Activated CD4-positive, alpha-beta T cell treated with anti-CD3 and anti-CD28 coated beads, Interleukin-2, amount 10 ng/mL, durations not matched to agents 7 days and 5 days (primary cell): ENCODE results near the gene HP. TPM values are rescaled to one million over a fixed set of nuclear protein-coding genes. Genes with fewer than 3 reads are reported as not detected.
A peak's percentile ranks its signal among the peaks of the same experiment; 100 is the strongest.
"Not testable (repeated sequence)": the region's sequence is repeated elsewhere in the genome, so short reads cannot be mapped to it uniquely, and the experiment has no call there.

ENCODE experiments used
- CTCF ChIA-PET: fragments of 350-600 bp; sonication (Branson Sonifier 250); formaldehyde crosslinking; loops from one replicate; lab custom pipeline; 2021; ENCODE audit warnings: antibody characterized with exemption; lab: Charles Lee
- POLR2A ChIA-PET: fragments of 350-600 bp; sonication (Branson Sonifier 250); formaldehyde crosslinking; loops from one replicate; lab custom pipeline; 2021; ENCODE audit warnings: antibody characterized with exemption; lab: Charles Lee
- DNase-seq: peaks from one replicate; pipeline ENCODE4 v3.0.0-alpha.2; 2020
- H3K27ac Mint-ChIP-seq: one replicate; pipeline ENCODE4 v1.8.0; 2021; ENCODE audit warnings: mild to moderate bottlenecking, moderate library complexity, mixed read lengths
- H3K27me3 Mint-ChIP-seq: one replicate; pipeline ENCODE4 v1.8.0; 2021; ENCODE audit warnings: mixed read lengths
- H3K36me3 Mint-ChIP-seq: one replicate; pipeline ENCODE4 v1.8.0; 2021; ENCODE audit warnings: low read depth, mixed read lengths
- H3K4me1 Mint-ChIP-seq: one replicate; pipeline ENCODE4 v1.8.0; 2021; ENCODE audit warnings: mixed read lengths
- H3K4me3 Mint-ChIP-seq: one replicate; pipeline ENCODE4 v1.8.0; 2021; ENCODE audit warnings: mild to moderate bottlenecking, moderate library complexity, mixed read lengths
- H3K9me3 Mint-ChIP-seq: one replicate; pipeline ENCODE4 v1.8.0; 2021; ENCODE audit warnings: mixed read lengths
- total RNA-seq, 2 experiments: library from RNA; stranded (reverse); gene quantifications; one replicate each; pipeline ENCODE4 v1.2.3, GENCODE V29; 2021

HP gene
- total RNA-seq, 2 experiments from 2014 or later = not detected

- H3K4me1 Mint-ChIP-seq, CTCF ChIA-PET, POLR2A ChIA-PET, H3K4me3 Mint-ChIP-seq, H3K27ac Mint-ChIP-seq, DNase-seq, H3K36me3 Mint-ChIP-seq, H3K9me3 Mint-ChIP-seq, H3K27me3 Mint-ChIP-seq: not testable (repeated sequence)
These were observed 22.8 kb downstream of the HP start for GRCh38 chr16:72076991-72077706.

DNA sequence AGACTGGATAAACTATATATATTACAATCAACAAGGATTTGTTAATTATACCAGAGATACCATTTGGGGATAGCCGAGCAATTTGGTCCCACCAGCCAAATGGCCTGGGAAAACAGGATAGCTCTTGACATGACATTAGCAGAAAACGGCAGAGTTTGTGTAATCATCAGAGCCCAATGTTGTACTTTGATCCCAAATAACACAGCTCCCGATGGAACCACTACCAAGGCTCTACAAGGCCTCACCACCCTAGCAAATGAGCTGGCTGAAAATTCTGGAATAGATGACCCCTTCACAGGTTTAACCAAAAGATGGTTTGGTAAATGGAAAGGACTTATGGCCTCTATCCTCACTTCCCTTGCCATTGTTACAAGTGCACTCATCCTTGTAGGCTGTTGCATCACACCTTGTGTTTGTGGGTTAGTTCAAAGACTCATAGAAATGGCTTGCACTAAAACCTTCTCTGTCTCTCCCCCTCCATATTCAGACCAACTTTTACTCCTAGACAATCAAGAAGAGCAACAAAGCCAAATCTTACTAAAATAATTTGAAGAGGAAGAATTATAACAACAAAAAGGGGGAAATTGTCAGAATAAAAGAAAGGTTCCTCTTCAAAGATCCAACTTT lies 29.6 kb downstream of the HP start:
- H3K36me3 Mint-ChIP-seq = peaks cover 35% of the 10 kb centered on the region
- no peak for DNase-seq
- H3K4me3 Mint-ChIP-seq = no peak overlapping the region
- peaks cover 9% of the 10 kb centered on the region for H3K9me3 Mint-ChIP-seq
- no peak overlapping the region for H3K27ac Mint-ChIP-seq
- no peaks in the 10 kb centered on the region for H3K4me1 Mint-ChIP-seq
- no peaks in the 10 kb centered on the region for H3K27me3 Mint-ChIP-seq
- POLR2A ChIA-PET = no interaction called here
- CTCF ChIA-PET = interaction anchor here (0.9 to 1.3 kb wide), 2 partner anchors 8 to 14 kb away, joined by 3 read pairs; no protein-coding TSS in a partner anchor

DNA sequence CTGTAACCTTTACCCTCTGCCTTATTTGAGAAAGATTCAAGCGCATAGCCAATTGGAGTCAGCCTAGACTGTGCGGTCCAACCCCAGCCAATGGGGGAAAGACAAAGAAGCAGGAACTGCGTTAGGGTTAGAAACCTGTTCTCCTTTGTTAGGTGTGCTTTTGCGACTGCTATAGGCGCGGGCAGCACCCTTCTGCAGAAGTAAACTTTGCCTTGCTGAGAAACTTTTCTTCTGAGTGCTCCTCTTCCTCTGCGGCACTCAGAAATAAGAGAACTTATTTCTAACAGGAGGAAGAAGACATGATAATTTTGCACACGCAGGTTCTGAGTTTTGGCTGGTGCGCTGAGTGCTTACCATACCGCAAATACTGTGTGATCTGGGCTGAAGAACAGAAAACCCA lies 30.1 kb downstream of the HP start:
- H3K27ac Mint-ChIP-seq = no peak overlapping the region
- ChIA-PET CTCF (interaction anchor here (0.6 to 1.3 kb wide), 2 partner anchors 8 to 9 kb away, joined by 3 read pairs; no protein-coding TSS in a partner anchor), POLR2A (interaction anchor here (0.6 kb wide), 1 partner anchor 14 kb away, joined by 7 read pairs; no protein-coding TSS in a partner anchor)
- H3K4me1 Mint-ChIP-seq = no peaks in the 10 kb centered on the region
- peaks cover 9% of the 10 kb centered on the region for H3K9me3 Mint-ChIP-seq
- no peaks in the 10 kb centered on the region for H3K27me3 Mint-ChIP-seq
- H3K4me3 Mint-ChIP-seq = no peak overlapping the region
- H3K36me3 Mint-ChIP-seq = peaks cover 40% of the 10 kb centered on the region
- no peak for DNase-seq

DNA sequence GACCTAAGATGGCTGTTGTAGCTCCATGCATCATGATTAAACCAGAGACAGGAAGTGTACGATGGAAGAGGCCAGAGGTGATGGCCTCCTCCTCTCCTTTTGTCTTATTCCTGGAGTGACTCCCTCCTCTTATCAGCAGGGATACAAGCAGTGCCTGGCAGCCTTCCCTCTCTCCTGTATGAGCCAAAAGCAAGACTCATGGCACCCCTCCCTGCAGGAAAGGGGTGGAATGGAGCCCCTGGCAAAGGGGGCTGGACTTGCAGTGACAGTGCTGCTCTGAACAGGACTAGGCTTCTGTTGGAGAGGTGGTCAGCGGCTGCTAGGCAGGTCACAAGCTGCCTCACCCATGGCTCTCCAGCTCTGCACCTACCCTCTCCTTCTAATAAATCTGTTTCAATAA lies 30.7 kb downstream of the HP start:
- Mint-ChIP-seq H3K27ac (no peak overlapping the region), H3K4me3 (no peak overlapping the region), H3K9me3 (peaks cover 9% of the 10 kb centered on the region), H3K36me3 (peaks cover 43% of the 10 kb centered on the region), H3K27me3 (no peaks in the 10 kb centered on the region), H3K4me1 (no peaks in the 10 kb centered on the region)
- CTCF ChIA-PET = interaction anchor here (0.6 to 2.0 kb wide), 2 partner anchors 10 kb away, joined by 3 to 4 read pairs; no protein-coding TSS in a partner anchor
- POLR2A ChIA-PET = no interaction called here
- DNase-seq = no peak

DNA sequence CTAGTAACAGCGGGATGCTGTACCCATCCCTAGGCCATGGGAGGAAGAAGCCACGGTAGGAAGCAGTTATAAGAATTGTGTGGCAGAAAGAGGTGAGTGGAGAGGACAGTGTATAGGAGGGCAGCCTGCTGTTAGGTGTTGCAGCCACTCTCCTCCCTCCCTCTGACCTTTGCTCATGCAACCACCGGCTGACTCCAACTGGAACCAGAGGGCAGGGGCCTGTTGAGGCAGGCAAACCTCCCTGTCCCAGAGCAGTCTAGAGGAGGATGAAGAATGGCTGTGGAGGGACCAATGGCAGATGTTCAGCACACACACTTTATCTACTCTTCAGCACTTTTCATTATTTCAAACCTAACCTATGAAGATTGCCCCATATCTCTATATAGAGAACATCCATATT lies 36.9 kb downstream of the HP start:
- no peak overlapping the region for H3K27ac Mint-ChIP-seq
- H3K36me3 Mint-ChIP-seq = peaks cover 30% of the 10 kb centered on the region
- H3K27me3 Mint-ChIP-seq = no peaks in the 10 kb centered on the region
- no peaks in the 10 kb centered on the region for H3K9me3 Mint-ChIP-seq
- ChIA-PET CTCF (no interaction called here), POLR2A (no interaction called here)
- DNase-seq = no peak
- peak overlapping the region; percentile 9 for H3K4me3 Mint-ChIP-seq
- peaks cover 35% of the 10 kb centered on the region for H3K4me1 Mint-ChIP-seq

GRCh38 chr16:72092832-72093447 lies 38.6 kb downstream of the HP start:
- Mint-ChIP-seq H3K4me1 (peaks cover 39% of the 10 kb centered on the region), H3K27ac (peak overlapping the region; percentile 98)

GRCh38 chr16:72093448-72094265 lies 39.4 kb downstream of the HP start, which contains the start of the genes DHX38 and TXNL4B:
Gene DHX38, plus strand, starts transcription at chr16:72093847. Its CDS starts 2,311 bp downstream, at chr16:72096158.
Gene TXNL4B, minus strand, starts transcription at chr16:72093620. Its CDS starts 2,871 bp downstream, at chr16:72090749.
- H3K4me1 Mint-ChIP-seq = peaks cover 39% of the 10 kb centered on the region
- H3K4me3 Mint-ChIP-seq = peak within 1 kb of the TSS; percentile 97
- H3K27me3 Mint-ChIP-seq = no peaks in the 10 kb centered on the region
- peak within 1 kb of the TSS; percentile 98 for H3K27ac Mint-ChIP-seq
- no peaks in the 10 kb centered on the region for H3K9me3 Mint-ChIP-seq
- DNase-seq = peak; percentile 96
- peaks cover 35% of the 10 kb centered on the region for H3K36me3 Mint-ChIP-seq
- CTCF ChIA-PET = interaction anchor here (0.8 to 1.7 kb wide), 3 partner anchors 11 to 529 kb away, joined by 3 to 4 read pairs (median 3); no protein-coding TSS in a partner anchor
- POLR2A ChIA-PET = no interaction called here

More at GRCh38 chr16:72092832-72093447, 38.6 kb downstream of the HP start:
- H3K4me3 Mint-ChIP-seq = peak overlapping the region; percentile 97
- no peaks in the 10 kb centered on the region for H3K9me3 Mint-ChIP-seq
- H3K27me3 Mint-ChIP-seq = no peaks in the 10 kb centered on the region
- POLR2A ChIA-PET = no interaction called here
- no peak for DNase-seq
- H3K36me3 Mint-ChIP-seq = peaks cover 36% of the 10 kb centered on the region
- CTCF ChIA-PET = interaction anchor here (0.6 to 1.7 kb wide), 5 partner anchors 9 to 528 kb away, joined by 3 to 4 read pairs (median 3); no protein-coding TSS in a partner anchor

GRCh38 chr16:72094266-72094610 lies 39.9 kb downstream of the HP start:
- Mint-ChIP-seq H3K4me1 (peaks cover 39% of the 10 kb centered on the region), H3K4me3 (peak overlapping the region; percentile 97), H3K9me3 (no peaks in the 10 kb centered on the region), H3K27me3 (no peaks in the 10 kb centered on the region), H3K36me3 (peaks cover 35% of the 10 kb centered on the region), H3K27ac (peak overlapping the region; percentile 98)
- POLR2A ChIA-PET = no interaction called here
- CTCF ChIA-PET = interaction anchor here (1.2 to 1.4 kb wide), 2 partner anchors 23 to 31 kb away, joined by 3 to 4 read pairs; no protein-coding TSS in a partner anchor
- DNase-seq = no peak

DNA sequence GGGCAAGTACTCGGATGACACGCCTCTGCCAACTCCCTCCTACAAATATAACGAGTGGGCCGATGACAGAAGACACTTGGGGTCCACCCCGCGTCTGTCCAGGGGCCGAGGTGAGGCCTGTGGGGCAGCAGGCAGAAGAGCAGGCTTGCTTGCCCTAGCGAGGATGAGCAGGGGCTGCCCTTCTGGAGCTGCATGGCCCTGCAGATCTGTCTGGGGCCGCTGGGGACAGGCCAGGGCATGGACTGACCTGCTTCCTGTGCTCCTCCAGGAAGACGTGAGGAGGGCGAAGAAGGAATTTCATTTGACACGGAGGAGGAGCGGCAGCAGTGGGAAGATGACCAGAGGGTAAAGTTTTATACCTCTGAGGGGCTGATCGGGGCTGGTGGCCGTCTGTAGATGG lies 44.6 kb downstream of the HP start:
- ChIA-PET CTCF (no interaction called here), POLR2A (interaction anchor here (0.7 kb wide), 1 partner anchor 14 kb away, joined by 7 read pairs; no protein-coding TSS in a partner anchor)
- H3K27me3 Mint-ChIP-seq = no peaks in the 10 kb centered on the region
- no peak for DNase-seq
- H3K4me1 Mint-ChIP-seq = peaks cover 17% of the 10 kb centered on the region
- H3K9me3 Mint-ChIP-seq = no peaks in the 10 kb centered on the region
- H3K4me3 Mint-ChIP-seq = no peak overlapping the region
- H3K27ac Mint-ChIP-seq = no peak overlapping the region
- peaks cover 60% of the 10 kb centered on the region for H3K36me3 Mint-ChIP-seq

GRCh38 chr16:72099377-72099818 lies 45.1 kb downstream of the HP start:
- CTCF ChIA-PET = no interaction called here
- Mint-ChIP-seq H3K36me3 (peaks cover 64% of the 10 kb centered on the region), H3K27me3 (no peaks in the 10 kb centered on the region), H3K4me3 (no peak overlapping the region), H3K27ac (no peak overlapping the region), H3K4me1 (peaks cover 17% of the 10 kb centered on the region), H3K9me3 (no peaks in the 10 kb centered on the region)
- POLR2A ChIA-PET = no interaction called here
- peak; percentile 68 for DNase-seq

- Mint-ChIP-seq H3K27me3 (no peaks in the 10 kb centered on the region), H3K36me3 (peaks cover 73% of the 10 kb centered on the region), H3K9me3 (no peaks in the 10 kb centered on the region), H3K27ac (no peak overlapping the region), H3K4me1 (peaks cover 4% of the 10 kb centered on the region), H3K4me3 (no peak overlapping the region)
- ChIA-PET CTCF (interaction anchor here (1.4 kb wide), 1 partner anchor 27 kb away, joined by 4 read pairs; no protein-coding TSS in a partner anchor), POLR2A (no interaction called here)
- DNase-seq = no peak
These were observed 46.9 kb downstream of the HP start for GRCh38 chr16:72101195-72101594.

DNA sequence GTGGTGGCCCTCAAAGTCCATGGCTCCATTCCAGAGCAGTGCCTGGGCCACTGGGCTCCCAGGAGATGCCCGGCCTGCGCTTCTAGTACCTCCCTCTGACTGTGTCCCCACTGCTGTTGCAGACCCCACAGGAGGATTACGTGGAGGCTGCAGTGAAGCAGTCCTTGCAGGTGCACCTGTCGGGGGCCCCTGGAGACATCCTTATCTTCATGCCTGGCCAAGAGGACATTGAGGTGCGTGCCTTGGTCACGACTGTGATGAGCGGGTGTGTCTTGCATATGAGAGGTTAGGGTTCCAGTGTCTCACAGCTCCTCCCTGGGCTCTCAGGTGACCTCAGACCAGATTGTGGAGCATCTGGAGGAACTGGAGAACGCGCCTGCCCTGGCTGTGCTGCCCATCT lies 50.6 kb downstream of the HP start:
- Mint-ChIP-seq H3K27ac (no peak overlapping the region), H3K4me1 (no peaks in the 10 kb centered on the region), H3K36me3 (peaks cover 69% of the 10 kb centered on the region), H3K27me3 (no peaks in the 10 kb centered on the region), H3K9me3 (no peaks in the 10 kb centered on the region), H3K4me3 (no peak overlapping the region)
- ChIA-PET CTCF (interaction anchor here (1.5 to 1.7 kb wide), 2 partner anchors 10 to 12 kb away, joined by 3 to 4 read pairs; partner anchors contain the start of genes DHX38 and TXNL4B), POLR2A (no interaction called here)
- no peak for DNase-seq
